Measurements from ENCODE around the gene PNMA6A.

DNA sequence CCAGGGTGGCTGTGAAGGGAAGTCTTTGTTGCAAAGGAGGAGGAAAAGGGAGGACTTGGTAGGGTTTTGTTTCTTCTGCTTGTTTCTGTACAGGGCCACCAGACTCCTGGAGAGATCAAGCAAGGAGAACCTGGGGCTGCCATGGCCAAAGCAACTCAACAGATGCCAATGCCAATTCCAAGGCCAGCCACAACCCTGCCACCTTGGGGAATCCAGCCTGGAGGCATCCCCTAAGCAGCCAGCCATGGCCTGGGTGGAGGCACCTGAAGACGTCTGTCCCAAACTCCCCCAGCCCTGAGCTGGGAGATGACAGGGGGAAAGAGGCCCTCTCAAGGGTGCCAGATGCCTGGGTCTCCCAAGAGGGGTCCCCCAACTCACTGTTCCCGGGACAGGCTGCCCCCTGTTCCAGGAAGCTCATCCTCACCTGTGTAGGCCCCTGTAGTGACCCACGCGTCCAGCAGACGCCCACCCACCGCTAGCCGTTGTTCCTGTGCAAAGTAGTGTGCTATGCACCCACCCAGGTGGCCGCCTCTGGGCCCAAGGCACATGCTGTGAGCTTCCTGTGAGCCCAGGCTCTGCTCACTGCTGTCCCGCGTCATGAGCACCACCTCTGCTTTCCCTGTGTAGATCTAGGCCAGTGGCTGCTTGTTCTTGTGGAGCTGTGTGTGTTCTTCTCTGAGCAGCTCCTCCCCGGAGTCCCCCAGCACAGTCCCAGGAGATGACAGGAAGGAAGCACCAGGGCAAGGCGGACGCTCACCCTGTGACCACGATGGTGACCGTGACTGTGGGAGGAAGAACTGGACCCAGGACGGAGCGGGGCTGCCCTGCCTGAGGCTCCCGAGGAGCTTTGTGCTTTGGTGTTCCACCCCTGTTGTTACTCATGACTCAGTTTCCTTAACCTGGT is 12.8 kb upstream of the PNMA6A start:
- TF ChIP-seq CTCF (conservative IDR thresholded peaks at IDR 0.05 in 1 of 2, IDR thresholded peaks at IDR 0.05 in 1 of 2; ENCODE audit: extremely low read depth in 1 of 2, insufficient read depth in 1 of 2, low read depth in 1 of 2, low read length in 2 of 2) (no peak), EZH2 (IDR thresholded peaks at IDR 0.05; ENCODE audit: borderline replicate concordance, low read length) (no peak)

Measured in mammary epithelial cell (primary cell).